Neuronal stem cell (in vitro differentiated cells): ENCODE results near the gene CACUL1.

Experiments used
- DNase-seq: peaks from one replicate; pipeline ENCODE4 v3.0.0-alpha.2; 2013; ENCODE audit warnings: low spot score
- H2AFZ ChIP-seq: one replicate; pipeline ENCODE4 v1.6.1; 2013; ENCODE audit warnings: mild to moderate bottlenecking, low read length, inconsistent platforms
- H2AK5ac ChIP-seq: 2 replicates; pipeline ENCODE4 v1.6.1; 2013; ENCODE audit warnings: low read depth, mild to moderate bottlenecking, inconsistent platforms, low read length, moderate library complexity, mixed read lengths
- H2BK120ac ChIP-seq: 2 replicates; pipeline ENCODE4 v1.6.1; 2013; ENCODE audit warnings: low read depth, mild to moderate bottlenecking, inconsistent platforms, low read length, moderate library complexity, mixed read lengths
- H2BK12ac ChIP-seq: one replicate; pipeline ENCODE4 v1.6.1; 2013; ENCODE audit warnings: low read length, inconsistent platforms
- H2BK15ac ChIP-seq: 2 replicates; pipeline ENCODE4 v1.6.1; 2013; ENCODE audit warnings: mild to moderate bottlenecking, low read length, inconsistent platforms, mixed read lengths
- H2BK5ac ChIP-seq: one replicate; pipeline ENCODE4 v1.6.1; 2013; ENCODE audit warnings: inconsistent platforms, mild to moderate bottlenecking, low read length, moderate library complexity
- H3K14ac ChIP-seq: one replicate; pipeline ENCODE4 v1.6.1; 2013; ENCODE audit warnings: low read length, inconsistent platforms
- H3K18ac ChIP-seq: 2 replicates; pipeline ENCODE4 v1.6.1; 2013; ENCODE audit warnings: low read length, inconsistent platforms
- H3K23ac ChIP-seq: 2 replicates; pipeline ENCODE4 v1.6.1; 2013; ENCODE audit warnings: low read depth, mild to moderate bottlenecking, mixed read lengths, low read length, inconsistent platforms; ENCODE audit not compliant: poor library complexity
- H3K27ac ChIP-seq: replicated peaks from 3 replicates; pipeline ENCODE4 v1.5.1; 2013; ENCODE audit warnings: low read length, inconsistent platforms
- H3K27me3 ChIP-seq, 3 experiments: 2 replicates each; pipeline ENCODE4 v1.6.1; 2013; ENCODE audit warnings: low read length in 3 of 3, mild to moderate bottlenecking in 2 of 3, inconsistent platforms in 1 of 3, low read depth in 1 of 3, mixed read lengths in 1 of 3, moderate library complexity in 1 of 3; ENCODE audit not compliant: control insufficient read depth in 3 of 3, insufficient read depth in 3 of 3
- H3K36me3 ChIP-seq, 2 donors: replicated peaks in 1 of 2; 2 replicates each; pipeline ENCODE4 v1.6.1; 2013; ENCODE audit warnings: low read length in 2 of 2; ENCODE audit not compliant: control insufficient read depth in 2 of 2, insufficient read depth in 2 of 2
- H3K4ac ChIP-seq: 2 replicates; pipeline ENCODE4 v1.6.1; 2013; ENCODE audit warnings: inconsistent platforms, mild to moderate bottlenecking, low read length, moderate library complexity
- H3K4me1 ChIP-seq, 2 donors: 1 replicate in 1 of 2; 2 replicates in 1 of 2; pipeline ENCODE4 v1.6.1; 2013; ENCODE audit warnings: low read length in 2 of 2, low read depth in 1 of 2; ENCODE audit not compliant: control insufficient read depth in 2 of 2, insufficient read depth in 1 of 2
- H3K4me2 ChIP-seq: one replicate; pipeline ENCODE4 v1.6.1; 2013; ENCODE audit warnings: mild to moderate bottlenecking, low read length, inconsistent platforms; ENCODE audit not compliant: insufficient read depth, poor library complexity, severe bottlenecking
- H3K4me3 ChIP-seq, 2 donors: 2 replicates each; pipeline ENCODE4 v1.5.1; 2013; ENCODE audit warnings: low read length in 2 of 2, mild to moderate bottlenecking in 2 of 2, inconsistent platforms in 1 of 2, moderate library complexity in 1 of 2
- H3K79me1 ChIP-seq: one replicate; pipeline ENCODE4 v1.6.1; 2013; ENCODE audit warnings: low read depth, mild to moderate bottlenecking, inconsistent platforms, low read length, moderate library complexity
- H3K9ac ChIP-seq: one replicate; pipeline ENCODE4 v1.6.1; 2013; ENCODE audit warnings: mild to moderate bottlenecking, low read depth, low read length, inconsistent platforms; ENCODE audit not compliant: poor library complexity
- H3K9me3 ChIP-seq, 2 donors: replicated peaks in 1 of 2; 2 replicates each; pipeline versions ENCODE3 to v1.6.1; 2013; ENCODE audit warnings: low read length in 2 of 2, mild to moderate bottlenecking in 2 of 2, inconsistent platforms in 1 of 2, low read depth in 1 of 2, mixed read lengths in 1 of 2, moderate library complexity in 1 of 2; ENCODE audit not compliant: control insufficient read depth in 2 of 2, insufficient read depth in 1 of 2
- H4K8ac ChIP-seq: one replicate; pipeline ENCODE4 v1.6.1; 2013; ENCODE audit warnings: low read depth, mild to moderate bottlenecking, inconsistent platforms, low read length, moderate library complexity
- H4K91ac ChIP-seq: one replicate; pipeline ENCODE4 v1.6.1; 2013; ENCODE audit warnings: low read length, low read depth, mild to moderate bottlenecking, inconsistent platforms; ENCODE audit not compliant: poor library complexity
- WGBS, 2 donors: extraction: QIAGEN DNeasy Blood & Tissue Kit; methylation state at CpG; one replicate each; pipeline ENCODE4 v1.1.7; 2013; ENCODE audit warnings: missing lambda C conversion rate in 2 of 2, mixed read lengths in 1 of 2; ENCODE audit not compliant: insufficient read length in 2 of 2, insufficient replicate concordance in 1 of 2; ENCODE audit errors: extremely low coverage in 2 of 2; 5-methylcytosine and 5-hydroxymethylcytosine counted together

CACUL1 gene

GRCh38 chr10:118667732-118668131, 87.0 kb downstream of the CACUL1 start:
- no CpG with 5 or more reads among the region's 4 CpGs for WGBS, 2 donors
- peaks cover 8 to 14% of the 10 kb centered on the region in 2 donors for H3K4me1 ChIP-seq
- H2BK15ac ChIP-seq, result no peak overlapping the region
- H2BK5ac ChIP-seq, result no peak overlapping the region
- H3K27me3 ChIP-seq, result no peaks in the 10 kb centered on the region
- H2BK12ac ChIP-seq, result no peak overlapping the region
- H3K36me3 ChIP-seq, result no peaks in the 10 kb centered on the region
- no peak overlapping the region for H4K91ac ChIP-seq
- no peak overlapping the region for H3K4ac ChIP-seq
- H3K27ac ChIP-seq, result no peak overlapping the region
- no peak overlapping the region for H2BK120ac ChIP-seq
- no peaks in the 10 kb centered on the region for H3K9me3 ChIP-seq
- no peak overlapping the region for H3K23ac ChIP-seq
- H3K4me3 ChIP-seq, result no peak overlapping the region
- H4K8ac ChIP-seq, result no peak overlapping the region
- H3K4me2 ChIP-seq, result no peak overlapping the region
- H3K79me1 ChIP-seq, result no peaks in the 10 kb centered on the region
- DNase-seq, result no peak
- no peak overlapping the region for H3K14ac ChIP-seq
- H3K18ac ChIP-seq, result no peak overlapping the region
- no peak overlapping the region for H2AFZ ChIP-seq
- no peak overlapping the region for H2AK5ac ChIP-seq
- H3K9ac ChIP-seq, result no peak overlapping the region

GRCh38 chr10:118666350-118666749, 88.4 kb downstream of the CACUL1 start:
- H4K91ac ChIP-seq, result no peak overlapping the region
- H4K8ac ChIP-seq, result no peak overlapping the region
- no CpG with 5 or more reads among the region's 4 CpGs for WGBS, 2 donors
- no peak for DNase-seq
- H3K4me2 ChIP-seq, result no peak overlapping the region
- peak overlapping the region; percentile 35 for H2BK5ac ChIP-seq
- no peak overlapping the region for H3K23ac ChIP-seq
- H2BK12ac ChIP-seq, result no peak overlapping the region
- no peak overlapping the region for H3K14ac ChIP-seq
- H3K18ac ChIP-seq, result no peak overlapping the region
- no peaks in the 10 kb centered on the region for H3K27me3 ChIP-seq
- H3K4ac ChIP-seq, result no peak overlapping the region
- H2BK15ac ChIP-seq, result no peak overlapping the region
- no peak overlapping the region for H2AK5ac ChIP-seq
- no peaks in the 10 kb centered on the region for H3K79me1 ChIP-seq
- no peak overlapping the region for H3K27ac ChIP-seq
- no peak overlapping the region for H2AFZ ChIP-seq
- peaks cover 8 to 14% of the 10 kb centered on the region in 2 donors for H3K4me1 ChIP-seq
- H3K9me3 ChIP-seq, result no peaks in the 10 kb centered on the region
- no peak overlapping the region for H3K4me3 ChIP-seq
- H3K9ac ChIP-seq, result no peak overlapping the region
- H2BK120ac ChIP-seq, result no peak overlapping the region
- H3K36me3 ChIP-seq, result no peaks in the 10 kb centered on the region

- WGBS, 2 donors, result no CpG with 5 or more reads among the region's 6 CpGs
- Histone ChIP-seq H2BK12ac (no peak overlapping the region), H3K18ac (peak overlapping the region; percentile 32), H3K4ac (no peak overlapping the region), H3K27ac (no peak overlapping the region), H3K27me3 (no peaks in the 10 kb centered on the region), H3K9ac (no peak overlapping the region), H3K14ac (no peak overlapping the region), H3K23ac (no peak overlapping the region), H3K4me1 (peaks cover 7 to 8% of the 10 kb centered on the region in 2 donors), H2BK120ac (no peak overlapping the region), H3K9me3 (no peaks in the 10 kb centered on the region), H2AK5ac (no peak overlapping the region), H4K91ac (no peak overlapping the region), H3K4me2 (no peak overlapping the region), H2BK15ac (no peak overlapping the region), H4K8ac (no peak overlapping the region), H3K36me3 (no peaks in the 10 kb centered on the region), H2AFZ (no peak overlapping the region), H3K79me1 (no peaks in the 10 kb centered on the region), H3K4me3 (no peak overlapping the region), H2BK5ac (no peak overlapping the region)
- no peak for DNase-seq
Measured at GRCh38 chr10:118664321-118664720, 90.4 kb downstream of the CACUL1 start.

GRCh38 chr10:118663176-118663575, 91.6 kb downstream of the CACUL1 start:
- H2BK12ac ChIP-seq, result no peak overlapping the region
- H3K18ac ChIP-seq, result no peak overlapping the region
- no peak overlapping the region for H2AFZ ChIP-seq
- H3K4ac ChIP-seq, result no peak overlapping the region
- no peaks in the 10 kb centered on the region for H3K79me1 ChIP-seq
- peaks cover 0 to 5% of the 10 kb centered on the region in 2 donors for H3K4me1 ChIP-seq
- WGBS, 2 donors, result no CpG with 5 or more reads among the region's 3 CpGs
- H3K9ac ChIP-seq, result no peak overlapping the region
- H3K36me3 ChIP-seq, result no peaks in the 10 kb centered on the region
- no peak overlapping the region for H4K91ac ChIP-seq
- H2BK5ac ChIP-seq, result no peak overlapping the region
- no peak overlapping the region for H3K14ac ChIP-seq
- DNase-seq, result no peak
- no peak overlapping the region for H2BK120ac ChIP-seq
- H3K4me2 ChIP-seq, result no peak overlapping the region
- H2AK5ac ChIP-seq, result no peak overlapping the region
- no peak overlapping the region for H3K4me3 ChIP-seq
- H2BK15ac ChIP-seq, result no peak overlapping the region
- no peaks in the 10 kb centered on the region for H3K27me3 ChIP-seq
- H3K9me3 ChIP-seq, result no peaks in the 10 kb centered on the region
- H3K27ac ChIP-seq, result no peak overlapping the region
- no peak overlapping the region for H4K8ac ChIP-seq
- H3K23ac ChIP-seq, result no peak overlapping the region
